HG03175 (cell line): ENCODE measurements around the gene RGS9.
A peak's percentile ranks its signal among the peaks of the same experiment; 100 is the strongest.
"Not testable (repeated sequence)": the region's sequence is repeated elsewhere in the genome, so short reads cannot be mapped to it uniquely, and the experiment has no call there.

Source experiments
- ATAC-seq: cut with Tn5 transposase; IDR thresholded peaks from one replicate; pipeline ENCODE4 v1.9.1; 2021; ENCODE audit warnings: mild to moderate bottlenecking, moderate library complexity; ENCODE audit not compliant: unreplicated experiment

The RGS9 gene

GRCh38 chr17:65177901-65178300 lies 40.7 kb downstream of the RGS9 start:
- ATAC-seq, result no peak

GRCh38 chr17:65180276-65180675 lies 43.1 kb downstream of the RGS9 start:
- ATAC-seq, result not testable (repeated sequence)

- not testable (repeated sequence) for ATAC-seq
Measured at GRCh38 chr17:65180752-65181236, 43.6 kb downstream of the RGS9 start.

- peak; percentile 60 for ATAC-seq
Measured at GRCh38 chr17:65181237-65182061, 44.3 kb downstream of the RGS9 start.

GRCh38 chr17:65182233-65182632 lies 45.1 kb downstream of the RGS9 start:
- ATAC-seq, result peak; percentile 45

GRCh38 chr17:65183736-65184135 lies 46.6 kb downstream of the RGS9 start:
- no peak for ATAC-seq

- no peak for ATAC-seq
Measured at GRCh38 chr17:65184235-65184959, 47.2 kb downstream of the RGS9 start.

- ATAC-seq, result no peak
Measured at GRCh38 chr17:65185062-65185461, 47.9 kb downstream of the RGS9 start.

GRCh38 chr17:65185668-65186382 lies 48.7 kb downstream of the RGS9 start:
- no peak for ATAC-seq

- no peak for ATAC-seq
Measured at GRCh38 chr17:65190467-65191097, 53.4 kb downstream of the RGS9 start.

GRCh38 chr17:65191811-65192740 lies 54.9 kb downstream of the RGS9 start:
- no peak for ATAC-seq

- no peak for ATAC-seq
Measured at GRCh38 chr17:65193305-65193704, 56.1 kb downstream of the RGS9 start.

- ATAC-seq, result no peak
Measured at GRCh38 chr17:65193716-65194293, 56.6 kb downstream of the RGS9 start.

GRCh38 chr17:65194670-65195334 lies 57.6 kb downstream of the RGS9 start:
- no peak for ATAC-seq

GRCh38 chr17:65195716-65196115 lies 58.5 kb downstream of the RGS9 start:
- no peak for ATAC-seq

- ATAC-seq, result no peak
Measured at GRCh38 chr17:65196617-65197016, 59.4 kb downstream of the RGS9 start.

GRCh38 chr17:65197201-65197600 lies 60.0 kb downstream of the RGS9 start:
- no peak for ATAC-seq

- ATAC-seq, result no peak
Measured at GRCh38 chr17:65198653-65199382, 61.6 kb downstream of the RGS9 start.
